Stomach (tissue), 4 donors: Measurements from ENCODE around the gene CDC42EP5.

Experiments used
- EP300 ChIP-seq: sonication (generic); formaldehyde crosslinking; IDR thresholded peaks from one replicate; pipeline ENCODE4 v1.6.1; 2017; ENCODE audit warnings: antibody characterized with exemption
- POLR2A ChIP-seq, 4 donors: fragments of 450-650 bp; IDR thresholded peaks; one replicate each; pipeline ENCODE4 v1.6.1; 2016; ENCODE audit warnings: antibody characterized with exemption in 4 of 4, control low read depth in 2 of 4, mild to moderate bottlenecking in 1 of 4, moderate library complexity in 1 of 4
- POLR2AphosphoS5 ChIP-seq, 3 donors: sonication (generic); formaldehyde crosslinking; IDR thresholded peaks; one replicate each; pipeline ENCODE4 v1.6.1; 2016; ENCODE audit warnings: antibody characterized with exemption in 3 of 3
- TF ChIP-seq, protein P1 (sequence below), 7 experiments: fragments of 450-650 bp in 4 of 7; fragments of 200-600 bp in 3 of 7; sonication (generic) in 3 of 7; IDR thresholded peaks; one replicate each; pipeline ENCODE4 v1.5.1; 2016 to 2019; ENCODE audit warnings: antibody characterized with exemption in 7 of 7, control low read depth in 2 of 7, mild to moderate bottlenecking in 1 of 7

- TF ChIP-seq, protein P1, sequence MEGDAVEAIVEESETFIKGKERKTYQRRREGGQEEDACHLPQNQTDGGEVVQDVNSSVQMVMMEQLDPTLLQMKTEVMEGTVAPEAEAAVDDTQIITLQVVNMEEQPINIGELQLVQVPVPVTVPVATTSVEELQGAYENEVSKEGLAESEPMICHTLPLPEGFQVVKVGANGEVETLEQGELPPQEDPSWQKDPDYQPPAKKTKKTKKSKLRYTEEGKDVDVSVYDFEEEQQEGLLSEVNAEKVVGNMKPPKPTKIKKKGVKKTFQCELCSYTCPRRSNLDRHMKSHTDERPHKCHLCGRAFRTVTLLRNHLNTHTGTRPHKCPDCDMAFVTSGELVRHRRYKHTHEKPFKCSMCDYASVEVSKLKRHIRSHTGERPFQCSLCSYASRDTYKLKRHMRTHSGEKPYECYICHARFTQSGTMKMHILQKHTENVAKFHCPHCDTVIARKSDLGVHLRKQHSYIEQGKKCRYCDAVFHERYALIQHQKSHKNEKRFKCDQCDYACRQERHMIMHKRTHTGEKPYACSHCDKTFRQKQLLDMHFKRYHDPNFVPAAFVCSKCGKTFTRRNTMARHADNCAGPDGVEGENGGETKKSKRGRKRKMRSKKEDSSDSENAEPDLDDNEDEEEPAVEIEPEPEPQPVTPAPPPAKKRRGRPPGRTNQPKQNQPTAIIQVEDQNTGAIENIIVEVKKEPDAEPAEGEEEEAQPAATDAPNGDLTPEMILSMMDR (IDR thresholded peaks at IDR 0.05) = no peak
- TF ChIP-seq POLR2A (IDR thresholded peaks at IDR 0.05) (no peak), POLR2AphosphoS5 (IDR thresholded peaks at IDR 0.05) (no peak), EP300 (no peak)
Observed at GRCh38 chr19:54458648-54459281, 14.3 kb downstream of the CDC42EP5 start.
